ENCODE data around the gene SLC37A2.

DNA sequence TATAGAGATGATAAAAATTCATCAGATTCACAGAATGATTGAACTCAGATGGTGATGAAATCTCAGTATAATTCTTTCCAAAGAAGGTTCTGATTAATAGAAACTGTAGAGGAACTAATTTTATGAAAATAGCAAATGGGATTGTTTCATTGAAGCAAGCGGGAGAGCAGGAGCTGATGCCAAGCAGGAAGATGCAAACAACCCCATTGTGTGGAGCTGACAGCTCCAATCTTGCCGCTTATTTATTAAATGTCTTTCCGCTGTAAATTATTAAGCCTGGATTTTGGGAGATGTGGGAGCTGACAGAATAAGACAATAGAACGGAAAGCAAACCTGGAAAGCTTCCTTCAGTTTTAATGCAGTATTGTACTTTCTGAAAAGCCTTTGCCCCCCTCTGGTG is 54.3 kb downstream of the SLC37A2 start:
- no peak for TF ChIP-seq BHLHE40 (IDR thresholded peaks at IDR 0.05; ENCODE audit: low read length)
- TF ChIP-seq RFX1 (IDR thresholded peaks at IDR 0.05), result no peak
- no peak for TF ChIP-seq ZIK1 (CRISPR knock-in tag; IDR thresholded peaks at IDR 0.05; ENCODE audit: borderline replicate concordance, low read depth)
- no peak for TF ChIP-seq CBFB (CRISPR knock-in tag; IDR thresholded peaks at IDR 0.05)
- TF ChIP-seq NFIC (IDR thresholded peaks at IDR 0.05; ENCODE audit: low read length), result no peak
- no peak for TF ChIP-seq POLR2A (IDR thresholded peaks at IDR 0.05; ENCODE audit: insufficient read depth in 1 of 2, low read depth in 2 of 2, low read length in 2 of 2)
- TF ChIP-seq, protein P1, sequence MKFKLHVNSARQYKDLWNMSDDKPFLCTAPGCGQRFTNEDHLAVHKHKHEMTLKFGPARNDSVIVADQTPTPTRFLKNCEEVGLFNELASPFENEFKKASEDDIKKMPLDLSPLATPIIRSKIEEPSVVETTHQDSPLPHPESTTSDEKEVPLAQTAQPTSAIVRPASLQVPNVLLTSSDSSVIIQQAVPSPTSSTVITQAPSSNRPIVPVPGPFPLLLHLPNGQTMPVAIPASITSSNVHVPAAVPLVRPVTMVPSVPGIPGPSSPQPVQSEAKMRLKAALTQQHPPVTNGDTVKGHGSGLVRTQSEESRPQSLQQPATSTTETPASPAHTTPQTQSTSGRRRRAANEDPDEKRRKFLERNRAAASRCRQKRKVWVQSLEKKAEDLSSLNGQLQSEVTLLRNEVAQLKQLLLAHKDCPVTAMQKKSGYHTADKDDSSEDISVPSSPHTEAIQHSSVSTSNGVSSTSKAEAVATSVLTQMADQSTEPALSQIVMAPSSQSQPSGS (CRISPR knock-in tag; IDR thresholded peaks at IDR 0.05), result no peak
